ENCODE data around the gene CENPP.
"Not testable (repeated sequence)": the region's sequence is repeated elsewhere in the genome, so short reads cannot be mapped to it uniquely, and the experiment has no call there.

The CENPP gene

DNA sequence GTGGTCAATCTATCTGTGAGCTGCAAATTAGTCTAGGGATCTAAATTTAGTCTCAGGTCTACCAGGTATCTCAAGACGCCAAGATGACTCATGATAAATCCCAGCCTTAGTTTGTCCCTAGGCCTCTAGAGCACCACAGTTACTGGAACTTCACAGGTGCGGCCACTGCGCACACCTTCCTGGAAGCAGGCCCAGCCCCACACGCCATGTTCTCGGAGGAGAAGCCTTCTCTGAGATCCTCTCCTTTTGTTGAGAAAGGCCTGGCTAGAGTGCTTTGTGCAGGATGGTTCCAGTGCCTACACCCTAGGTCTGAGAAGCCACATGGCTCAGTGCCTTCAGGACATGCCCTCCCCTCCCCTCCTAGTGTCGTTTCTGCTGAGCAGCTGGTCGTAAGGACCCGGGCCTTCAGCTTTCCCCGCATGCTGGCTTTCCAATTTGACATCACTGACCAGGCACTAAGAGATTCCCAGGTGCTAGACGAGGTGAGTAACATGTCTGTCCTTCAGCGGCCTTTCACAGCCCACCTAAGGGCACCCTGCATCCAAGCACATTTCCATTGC, 292.3 kb downstream of the CENPP start:
- H3K27ac ChIP-seq, result peak overlapping the region; percentile 14; the same call in 1 of the 2 replicates
- TF ChIP-seq, protein P1, sequence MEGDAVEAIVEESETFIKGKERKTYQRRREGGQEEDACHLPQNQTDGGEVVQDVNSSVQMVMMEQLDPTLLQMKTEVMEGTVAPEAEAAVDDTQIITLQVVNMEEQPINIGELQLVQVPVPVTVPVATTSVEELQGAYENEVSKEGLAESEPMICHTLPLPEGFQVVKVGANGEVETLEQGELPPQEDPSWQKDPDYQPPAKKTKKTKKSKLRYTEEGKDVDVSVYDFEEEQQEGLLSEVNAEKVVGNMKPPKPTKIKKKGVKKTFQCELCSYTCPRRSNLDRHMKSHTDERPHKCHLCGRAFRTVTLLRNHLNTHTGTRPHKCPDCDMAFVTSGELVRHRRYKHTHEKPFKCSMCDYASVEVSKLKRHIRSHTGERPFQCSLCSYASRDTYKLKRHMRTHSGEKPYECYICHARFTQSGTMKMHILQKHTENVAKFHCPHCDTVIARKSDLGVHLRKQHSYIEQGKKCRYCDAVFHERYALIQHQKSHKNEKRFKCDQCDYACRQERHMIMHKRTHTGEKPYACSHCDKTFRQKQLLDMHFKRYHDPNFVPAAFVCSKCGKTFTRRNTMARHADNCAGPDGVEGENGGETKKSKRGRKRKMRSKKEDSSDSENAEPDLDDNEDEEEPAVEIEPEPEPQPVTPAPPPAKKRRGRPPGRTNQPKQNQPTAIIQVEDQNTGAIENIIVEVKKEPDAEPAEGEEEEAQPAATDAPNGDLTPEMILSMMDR (conservative IDR thresholded peaks at IDR 0.05), result no peak

DNA sequence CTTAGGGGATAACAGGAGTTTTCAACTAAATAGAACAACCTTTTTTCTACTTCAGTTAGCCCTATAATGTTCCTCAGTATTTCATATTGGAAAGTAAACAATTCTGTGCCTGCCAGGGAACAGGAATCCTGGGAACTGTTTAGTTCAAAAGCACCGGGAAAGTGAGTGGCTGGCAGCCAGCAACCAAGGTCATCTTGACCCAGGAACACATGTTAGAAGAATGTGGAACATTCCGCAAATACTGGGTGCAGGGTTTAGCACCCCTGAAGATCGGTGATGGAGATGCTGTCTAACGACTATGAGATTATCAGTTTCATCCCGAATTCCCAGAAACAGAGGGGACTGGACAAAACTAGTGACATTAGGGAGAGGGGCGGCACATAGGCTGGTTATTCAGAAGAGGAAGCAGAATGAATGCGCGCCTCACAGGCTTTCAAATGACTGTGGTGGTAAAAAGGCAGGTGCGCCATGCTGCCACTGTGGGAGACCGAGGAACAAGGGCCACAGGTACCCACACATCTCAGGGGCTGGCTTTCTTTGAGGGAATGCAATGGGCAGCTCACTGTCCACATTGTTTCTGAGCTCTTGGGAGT, 293.0 kb downstream of the CENPP start:
- peak overlapping the region; percentile 14; the same call in 1 of the 2 replicates for H3K27ac ChIP-seq
- TF ChIP-seq, protein P1 (conservative IDR thresholded peaks at IDR 0.05), result no peak

DNA sequence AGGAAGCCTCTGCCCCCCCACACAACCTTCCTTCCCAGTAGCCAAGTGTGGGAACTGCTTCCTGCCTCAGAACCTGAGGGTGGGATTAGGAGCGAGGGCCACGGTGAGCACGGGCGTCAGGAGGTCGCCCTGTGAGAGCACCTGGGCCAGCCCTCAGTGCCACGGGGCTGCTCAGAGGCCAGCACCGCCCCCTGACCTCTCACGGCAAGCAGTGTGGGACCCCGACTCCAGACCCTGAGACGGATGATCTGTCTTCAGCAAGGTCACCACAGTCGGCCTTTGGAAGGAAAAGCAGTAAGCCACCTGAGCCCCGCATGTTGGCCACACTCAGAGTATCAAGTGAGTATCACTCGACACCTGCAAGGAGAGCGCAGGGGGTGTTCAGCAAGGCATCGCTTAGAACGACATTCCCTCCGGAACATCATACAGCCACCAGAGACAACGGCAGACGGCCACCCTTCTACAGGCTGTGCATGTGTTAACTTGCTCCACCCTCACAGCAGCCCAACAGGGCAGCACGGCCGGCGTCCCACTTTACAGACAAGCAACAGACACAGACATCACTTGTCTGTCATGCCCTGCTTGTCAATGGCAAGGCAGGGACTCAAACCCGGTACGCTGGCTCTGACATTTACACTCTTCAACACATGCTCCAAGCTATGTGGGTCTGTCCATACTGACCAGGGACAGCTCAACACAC, 294.0 kb downstream of the CENPP start:
- H3K27ac ChIP-seq, result no peak overlapping the region
- TF ChIP-seq, protein P1 (conservative IDR thresholded peaks at IDR 0.05), result no peak

DNA sequence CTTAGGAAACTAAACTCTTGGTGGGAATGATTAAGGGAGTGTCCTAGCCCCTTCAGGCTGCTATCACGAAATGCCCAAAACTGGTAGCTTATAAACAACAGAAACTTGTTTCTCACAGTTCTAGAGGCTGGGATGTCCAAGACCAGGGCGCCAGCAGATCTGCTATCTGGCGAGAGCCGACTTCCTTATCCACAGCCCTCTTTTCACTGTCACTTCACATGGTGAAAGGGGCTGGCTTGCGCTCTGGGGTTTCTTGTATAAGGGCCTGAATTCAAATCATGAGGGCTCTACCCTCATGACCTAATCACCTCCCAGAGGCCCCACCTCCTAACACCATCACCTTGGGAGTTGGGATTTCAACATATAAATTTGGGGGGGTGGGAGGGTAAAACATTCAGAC, 295.1 kb downstream of the CENPP start:
- H3K27ac ChIP-seq, result no peak overlapping the region
- TF ChIP-seq, protein P1 (conservative IDR thresholded peaks at IDR 0.05), result no peak

DNA sequence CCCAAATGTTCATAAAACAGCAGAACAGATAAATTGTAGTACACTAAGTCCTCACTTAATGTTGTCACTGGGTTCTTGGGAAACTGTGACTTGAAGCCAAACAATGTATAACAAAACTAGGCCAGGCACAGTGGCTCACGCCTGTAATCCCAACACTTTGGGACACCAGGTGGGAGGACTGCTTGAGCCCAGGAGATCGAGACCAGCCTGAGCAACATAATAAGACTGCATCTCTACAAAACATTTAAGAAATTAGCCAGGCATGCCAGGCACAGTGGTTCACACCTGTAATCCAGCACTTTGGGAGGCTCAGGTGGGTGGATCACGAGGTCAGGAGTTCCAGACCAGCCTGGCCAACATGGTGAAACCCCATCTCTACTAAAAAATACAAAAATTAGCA, 298.2 kb downstream of the CENPP start:
- H3K27ac ChIP-seq, result not testable (repeated sequence)

DNA sequence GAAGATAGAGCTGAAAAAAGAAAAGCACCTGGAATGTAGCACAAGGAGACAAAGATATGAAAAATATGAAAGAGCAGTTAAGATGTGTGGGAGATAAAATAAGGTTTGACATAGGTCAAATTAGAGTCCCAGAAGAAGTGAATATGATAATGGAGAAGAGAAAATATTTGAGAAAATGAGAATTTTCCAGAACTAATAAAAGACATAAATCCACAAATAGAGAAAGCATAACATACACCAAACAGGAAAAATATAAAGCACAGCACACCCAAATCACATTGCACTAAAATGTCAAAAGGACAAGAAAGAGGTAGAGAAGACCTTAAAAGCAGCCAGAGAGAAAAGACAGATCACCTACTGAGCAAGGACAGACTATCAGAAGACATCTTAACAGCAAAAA, 300.7 kb downstream of the CENPP start:
- no peak overlapping the region for H3K27ac ChIP-seq
- TF ChIP-seq, protein P1 (conservative IDR thresholded peaks at IDR 0.05), result no peak

DNA sequence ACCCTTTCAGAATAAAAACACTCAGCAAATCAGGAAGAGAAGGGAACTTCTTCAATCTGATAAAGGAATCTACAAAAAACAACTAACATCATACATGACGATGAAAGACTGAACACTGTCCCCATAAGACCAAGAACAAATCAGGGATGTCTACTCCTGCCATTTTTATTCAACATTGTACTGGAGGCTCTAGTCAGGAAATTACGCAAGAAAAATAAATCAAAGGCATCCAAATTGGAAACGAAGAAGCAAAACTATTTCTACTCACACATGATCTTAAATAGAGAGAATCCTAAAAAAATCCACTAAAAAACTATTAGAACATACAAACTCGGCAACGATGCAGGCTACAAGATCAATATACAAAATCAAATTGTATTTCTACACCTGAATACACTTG, 301.9 kb downstream of the CENPP start:
- TF ChIP-seq, protein P1 (conservative IDR thresholded peaks at IDR 0.05), result no peak

More for the DNA sequence above, 301.9 kb downstream of the CENPP start:
- no peak overlapping the region for H3K27ac ChIP-seq

All from VCaP (cell line).